IPS-11a (cell line): Measurements from ENCODE around the gene CSMD2.

Source experiments
- H3K4me3 ChIP-seq: one replicate; pipeline ENCODE4 v1.5.1; 2013; ENCODE audit warnings: low read depth, low read length, control low read depth

CSMD2 gene

GRCh38 chr1:33725037-33725436 is 440.0 kb downstream of the CSMD2 start:
- H3K4me3 ChIP-seq: no peak overlapping the region

GRCh38 chr1:33724348-33724747 is 440.7 kb downstream of the CSMD2 start:
- no peak overlapping the region for H3K4me3 ChIP-seq

- no peak overlapping the region for H3K4me3 ChIP-seq
Observed at GRCh38 chr1:33723251-33723650, 441.8 kb downstream of the CSMD2 start.

- H3K4me3 ChIP-seq: no peak overlapping the region
Observed at GRCh38 chr1:33721301-33721815, 443.7 kb downstream of the CSMD2 start.

- no peak overlapping the region for H3K4me3 ChIP-seq
Observed at GRCh38 chr1:33719771-33720670, 445.0 kb downstream of the CSMD2 start.

GRCh38 chr1:33719326-33719725 is 445.7 kb downstream of the CSMD2 start:
- no peak overlapping the region for H3K4me3 ChIP-seq

- H3K4me3 ChIP-seq: no peak overlapping the region
Observed at GRCh38 chr1:33718186-33718585, 446.8 kb downstream of the CSMD2 start.

- no peak overlapping the region for H3K4me3 ChIP-seq
Observed at GRCh38 chr1:33716976-33717688, 447.9 kb downstream of the CSMD2 start.

GRCh38 chr1:33715195-33715811 is 449.7 kb downstream of the CSMD2 start:
- H3K4me3 ChIP-seq: no peak overlapping the region

GRCh38 chr1:33714421-33714820 is 450.6 kb downstream of the CSMD2 start:
- H3K4me3 ChIP-seq: no peak overlapping the region

GRCh38 chr1:33713058-33713877 is 451.8 kb downstream of the CSMD2 start:
- H3K4me3 ChIP-seq: no peak overlapping the region

GRCh38 chr1:33712186-33712585 is 452.8 kb downstream of the CSMD2 start:
- H3K4me3 ChIP-seq: no peak overlapping the region

- no peak overlapping the region for H3K4me3 ChIP-seq
Observed at GRCh38 chr1:33711511-33711910, 453.5 kb downstream of the CSMD2 start.

GRCh38 chr1:33710967-33711366 is 454.1 kb downstream of the CSMD2 start:
- no peak overlapping the region for H3K4me3 ChIP-seq

GRCh38 chr1:33709783-33710718 is 455.0 kb downstream of the CSMD2 start:
- no peak overlapping the region for H3K4me3 ChIP-seq

- no peak overlapping the region for H3K4me3 ChIP-seq
Observed at GRCh38 chr1:33709174-33709782, 455.8 kb downstream of the CSMD2 start.

- no peak overlapping the region for H3K4me3 ChIP-seq
Observed at GRCh38 chr1:33706634-33707255, 458.3 kb downstream of the CSMD2 start.

GRCh38 chr1:33703464-33703863 is 461.6 kb downstream of the CSMD2 start:
- no peak overlapping the region for H3K4me3 ChIP-seq
